OCI-LY3 (cell line): ENCODE data around the gene GSTO2.

Experiments used
- EZH2phosphoT487 ChIP-seq: fragments of 200-600 bp; shearing (Covaris generic); IDR thresholded peaks from 2 replicates; pipeline ENCODE4 v1.6.1; 2018; ENCODE audit warnings: antibody characterized with exemption, mixed run types, low read depth
- TF ChIP-seq, protein P1 (sequence below): fragments of 200-600, 300-600 bp; sonication (generic); IDR thresholded peaks from 2 replicates; pipeline ENCODE4 v1.5.1; 2014; ENCODE audit warnings: antibody characterized with exemption, low read length, low read depth

DNA sequence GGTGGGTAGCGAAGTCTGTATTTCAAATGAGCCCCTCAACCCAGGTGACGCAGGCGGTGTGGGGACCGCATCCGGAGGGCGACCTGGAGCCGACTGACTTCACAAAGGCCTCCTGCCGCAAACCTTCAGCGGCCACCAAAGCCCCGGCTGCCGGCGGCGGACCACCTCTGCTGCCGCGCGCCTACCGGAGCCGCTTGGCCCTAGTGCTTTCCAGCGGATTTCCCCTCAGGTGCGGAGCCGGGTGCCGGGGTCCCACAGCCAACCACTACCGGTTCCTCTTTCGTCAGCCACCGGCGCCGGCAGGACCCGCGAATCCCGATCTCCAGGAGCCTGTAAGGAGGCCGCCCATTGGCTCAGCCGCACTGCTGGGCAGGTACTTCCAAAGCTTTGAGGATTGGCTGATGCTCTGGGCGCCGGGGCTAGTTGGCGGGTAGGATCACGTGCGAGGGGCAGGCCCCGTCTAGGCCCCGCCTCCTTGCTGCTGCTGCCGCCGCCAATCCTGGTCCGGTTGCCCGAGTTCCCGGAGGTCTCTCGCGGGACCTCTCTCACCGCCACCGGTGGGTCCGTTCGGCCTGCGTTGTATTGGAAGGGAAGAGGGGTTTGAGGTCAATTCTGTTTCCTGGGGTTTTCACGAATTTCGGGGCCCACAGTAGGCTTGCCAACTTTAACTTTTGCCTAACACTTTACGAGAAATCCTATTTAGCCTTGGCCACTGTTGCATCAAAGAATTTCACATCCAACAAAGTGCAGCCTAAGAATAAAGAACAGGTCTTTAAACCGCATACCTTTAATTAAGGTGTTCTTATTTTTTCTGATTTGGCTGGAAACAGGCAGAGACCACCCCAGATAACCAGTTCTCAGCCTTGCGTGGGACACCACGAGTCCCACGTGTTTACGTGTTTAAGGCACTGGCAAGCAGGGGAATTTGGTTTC, at the start of gene GSTO2:
- TF ChIP-seq, protein P1, sequence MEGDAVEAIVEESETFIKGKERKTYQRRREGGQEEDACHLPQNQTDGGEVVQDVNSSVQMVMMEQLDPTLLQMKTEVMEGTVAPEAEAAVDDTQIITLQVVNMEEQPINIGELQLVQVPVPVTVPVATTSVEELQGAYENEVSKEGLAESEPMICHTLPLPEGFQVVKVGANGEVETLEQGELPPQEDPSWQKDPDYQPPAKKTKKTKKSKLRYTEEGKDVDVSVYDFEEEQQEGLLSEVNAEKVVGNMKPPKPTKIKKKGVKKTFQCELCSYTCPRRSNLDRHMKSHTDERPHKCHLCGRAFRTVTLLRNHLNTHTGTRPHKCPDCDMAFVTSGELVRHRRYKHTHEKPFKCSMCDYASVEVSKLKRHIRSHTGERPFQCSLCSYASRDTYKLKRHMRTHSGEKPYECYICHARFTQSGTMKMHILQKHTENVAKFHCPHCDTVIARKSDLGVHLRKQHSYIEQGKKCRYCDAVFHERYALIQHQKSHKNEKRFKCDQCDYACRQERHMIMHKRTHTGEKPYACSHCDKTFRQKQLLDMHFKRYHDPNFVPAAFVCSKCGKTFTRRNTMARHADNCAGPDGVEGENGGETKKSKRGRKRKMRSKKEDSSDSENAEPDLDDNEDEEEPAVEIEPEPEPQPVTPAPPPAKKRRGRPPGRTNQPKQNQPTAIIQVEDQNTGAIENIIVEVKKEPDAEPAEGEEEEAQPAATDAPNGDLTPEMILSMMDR = no peak
- no peak for TF ChIP-seq EZH2phosphoT487
